NB4 (cell line): ENCODE measurements around the gene PTPRD.

Source experiments
- MYC ChIP-seq: IDR thresholded peaks from 2 replicates; pipeline ENCODE4 v1.6.1; 2011; ENCODE audit warnings: low read depth, low read length
- POLR2A ChIP-seq: IDR thresholded peaks from 2 replicates; pipeline ENCODE4 v1.6.1; 2011; ENCODE audit warnings: mild to moderate bottlenecking; ENCODE audit not compliant: insufficient read length; ENCODE audit errors: extremely low read depth
- TF ChIP-seq, protein P1 (sequence below): IDR thresholded peaks from one replicate; pipeline ENCODE4 v1.5.1; 2012; ENCODE audit warnings: low read depth, low read length

DNA sequence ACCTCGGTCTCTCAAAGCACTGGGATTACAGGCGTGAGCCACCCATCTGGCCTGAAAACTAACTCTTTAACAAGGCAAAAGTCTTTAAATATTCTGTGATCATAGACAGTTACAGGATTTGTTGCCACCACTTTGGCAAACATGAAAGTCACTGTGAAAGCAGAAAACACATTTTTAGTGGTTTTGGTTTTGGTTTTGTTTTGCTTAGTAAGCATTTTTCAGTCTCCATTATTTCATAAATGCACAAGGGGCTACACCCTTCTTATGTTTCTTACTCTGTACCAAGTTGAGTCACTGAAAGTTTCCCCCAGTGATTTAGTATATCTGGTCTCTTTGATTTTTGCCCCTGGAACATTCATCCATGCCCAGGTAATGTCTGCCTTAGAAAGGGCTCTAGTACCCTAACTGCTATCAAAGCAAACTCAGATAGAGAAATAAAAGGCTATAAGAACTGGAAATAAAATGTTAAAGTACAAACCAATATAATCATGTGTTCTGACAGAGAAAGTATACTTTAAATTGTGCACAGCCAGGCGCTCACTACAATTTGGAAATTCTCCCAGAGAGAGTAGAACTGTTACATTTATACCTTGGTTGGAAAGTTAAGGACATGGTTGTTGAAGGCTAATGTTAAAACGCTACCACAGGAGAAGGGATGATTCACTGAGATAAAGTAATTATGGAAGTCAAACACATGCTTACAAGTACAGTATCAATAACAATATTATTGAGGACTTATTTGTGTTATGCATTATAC is 1790.7 kb downstream of the PTPRD start:
- TF ChIP-seq, protein P1, sequence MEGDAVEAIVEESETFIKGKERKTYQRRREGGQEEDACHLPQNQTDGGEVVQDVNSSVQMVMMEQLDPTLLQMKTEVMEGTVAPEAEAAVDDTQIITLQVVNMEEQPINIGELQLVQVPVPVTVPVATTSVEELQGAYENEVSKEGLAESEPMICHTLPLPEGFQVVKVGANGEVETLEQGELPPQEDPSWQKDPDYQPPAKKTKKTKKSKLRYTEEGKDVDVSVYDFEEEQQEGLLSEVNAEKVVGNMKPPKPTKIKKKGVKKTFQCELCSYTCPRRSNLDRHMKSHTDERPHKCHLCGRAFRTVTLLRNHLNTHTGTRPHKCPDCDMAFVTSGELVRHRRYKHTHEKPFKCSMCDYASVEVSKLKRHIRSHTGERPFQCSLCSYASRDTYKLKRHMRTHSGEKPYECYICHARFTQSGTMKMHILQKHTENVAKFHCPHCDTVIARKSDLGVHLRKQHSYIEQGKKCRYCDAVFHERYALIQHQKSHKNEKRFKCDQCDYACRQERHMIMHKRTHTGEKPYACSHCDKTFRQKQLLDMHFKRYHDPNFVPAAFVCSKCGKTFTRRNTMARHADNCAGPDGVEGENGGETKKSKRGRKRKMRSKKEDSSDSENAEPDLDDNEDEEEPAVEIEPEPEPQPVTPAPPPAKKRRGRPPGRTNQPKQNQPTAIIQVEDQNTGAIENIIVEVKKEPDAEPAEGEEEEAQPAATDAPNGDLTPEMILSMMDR, result no peak
- TF ChIP-seq POLR2A, result no peak
- TF ChIP-seq MYC, result no peak
